K562 (cell line): Measurements from ENCODE around the gene TEX14. TPM values are rescaled to one million over a fixed set of nuclear protein-coding genes. Genes with fewer than 3 reads are reported as not detected.
A peak's percentile ranks its signal among the peaks of the same experiment; 100 is the strongest.

ENCODE experiments used
- ATF7 ChIP-seq: fragments of 450-650 bp; IDR thresholded peaks from 2 replicates; pipeline ENCODE4 v1.7.1; 2014; ENCODE audit warnings: mild to moderate bottlenecking, moderate library complexity
- EP400 ChIP-seq: fragments of 450-650 bp; IDR thresholded peaks from 2 replicates; pipeline ENCODE4 v1.6.1; 2017; ENCODE audit warnings: antibody characterized with exemption, mild to moderate bottlenecking, moderate library complexity
- FOXA3 ChIP-seq, 2 experiments: fragments of 450-650 bp in 1 of 2; sonication (generic) in 1 of 2; formaldehyde crosslinking; IDR thresholded peaks in 1 of 2; conservative IDR thresholded peaks in 1 of 2; 2 replicates each; pipeline versions ENCODE4 v1.4.0 to v1.8.0; 2020 to 2022; ENCODE audit warnings: mild to moderate bottlenecking in 2 of 2, missing genetic modification reagents in 1 of 2
- KLF13 ChIP-seq: fragments of 450-650 bp; IDR thresholded peaks from 2 replicates; pipeline ENCODE4 v1.6.1; 2016; ENCODE audit warnings: missing genetic modification characterization, low read depth, mild to moderate bottlenecking, missing compliant biosample characterization, moderate library complexity, borderline replicate concordance
- KLF16 ChIP-seq: IDR thresholded peaks from 2 replicates; pipeline ENCODE4 v1.6.1; 2016; ENCODE audit warnings: antibody characterized with exemption
- PHF8 ChIP-seq: fragments of 200-600 bp; sonication (generic); IDR thresholded peaks from 2 replicates; pipeline ENCODE4 v1.6.1; 2012; ENCODE audit warnings: mixed run types, mild to moderate bottlenecking, inconsistent platforms, low read length, moderate library complexity, borderline replicate concordance
- PTRF ChIP-seq: fragments of 450-650 bp; IDR thresholded peaks from 2 replicates; pipeline ENCODE4 v1.6.1; 2016; ENCODE audit warnings: mild to moderate bottlenecking, missing genetic modification characterization, missing compliant biosample characterization
- PYGO2 ChIP-seq: fragments of 450-650 bp; IDR thresholded peaks from 2 replicates; pipeline ENCODE4 v1.6.1; 2016; ENCODE audit warnings: mild to moderate bottlenecking, missing genetic modification characterization, moderate library complexity, missing compliant biosample characterization
- RBM14 ChIP-seq: fragments of 200-400 bp; formaldehyde crosslinking; IDR thresholded peaks from 2 replicates; pipeline ENCODE4 v1.6.1; 2018; ENCODE audit warnings: low read depth, mild to moderate bottlenecking, low read length, moderate library complexity, borderline replicate concordance; ENCODE audit not compliant: insufficient read depth
- RFX1 ChIP-seq: fragments of 450-650 bp; IDR thresholded peaks from 2 replicates; pipeline ENCODE4 v1.6.1; 2016; ENCODE audit warnings: mild to moderate bottlenecking, moderate library complexity
- SAP30 ChIP-seq: fragments of 200-600 bp; sonication (generic); IDR thresholded peaks from 2 replicates; pipeline ENCODE4 v1.6.1; 2012; ENCODE audit warnings: borderline replicate concordance, low read depth, mild to moderate bottlenecking, moderate library complexity, low read length, control low read depth, inconsistent platforms; ENCODE audit not compliant: insufficient read depth, poor library complexity, severe bottlenecking
- SNIP1 ChIP-seq: fragments of 450-650 bp; IDR thresholded peaks from 2 replicates; pipeline ENCODE4 v1.7.1; 2017; ENCODE audit warnings: low read depth, mild to moderate bottlenecking
- TCF3 ChIP-seq: sonication (generic); formaldehyde crosslinking; IDR thresholded peaks from 2 replicates; pipeline ENCODE4 v1.4.0; 2020; ENCODE audit warnings: mild to moderate bottlenecking, missing genetic modification reagents
- YY1 ChIP-seq, 3 experiments: IDR thresholded peaks; 2 replicates each; pipeline ENCODE4 v1.6.1; 2011; ENCODE audit warnings: low read length in 2 of 3, mild to moderate bottlenecking in 2 of 3, moderate library complexity in 2 of 3, borderline replicate concordance in 1 of 3, control low read depth in 1 of 3, low read depth in 1 of 3; ENCODE audit not compliant: insufficient read depth in 3 of 3, insufficient replicate concordance in 2 of 3, control insufficient read depth in 1 of 3, insufficient read length in 1 of 3; ENCODE audit errors: extremely low read depth in 1 of 3
- ZKSCAN1 ChIP-seq: fragments of 150-350 bp; IDR thresholded peaks from 2 replicates; pipeline ENCODE4 v1.6.1; 2016; ENCODE audit warnings: low read depth, low read length
- ZNF436 ChIP-seq: fragments of 250-450, 450-650 bp; sonication (Bioruptor Pico); formaldehyde crosslinking; IDR thresholded peaks from 2 replicates; pipeline ENCODE4 v1.7.0; 2020; ENCODE audit warnings: mild to moderate bottlenecking
- ZNF584 ChIP-seq: fragments of 200-800 bp; sonication (Bioruptor generic); IDR thresholded peaks from 2 replicates; pipeline ENCODE4 v1.6.1; 2016; ENCODE audit warnings: low read depth, mild to moderate bottlenecking, missing genetic modification characterization, missing compliant biosample characterization
- ZNF75A ChIP-seq: fragments of 450-650 bp; formaldehyde crosslinking; IDR thresholded peaks from 2 replicates; pipeline ENCODE4 v1.4.0; 2020; ENCODE audit warnings: mild to moderate bottlenecking
- ZNF764 ChIP-seq: fragments of 250-450 bp; sonication (Bioruptor Pico); IDR thresholded peaks from 2 replicates; pipeline ENCODE4 v1.4.0; 2020; ENCODE audit warnings: low read depth, mild to moderate bottlenecking, moderate library complexity
- ZNF830 ChIP-seq: fragments of 250-450 bp; sonication (Bioruptor Pico); IDR thresholded peaks from 2 replicates; pipeline ENCODE4 v1.5.0; 2021; ENCODE audit warnings: mild to moderate bottlenecking
- polyA plus RNA-seq, 8 experiments: library from polyadenylated mRNA; depleted of rRNA in 4 of 8; stranded (reverse) in 5 of 8; unstranded in 3 of 8; fragments of >200 nt; fragmentation: Nextera tagmentation in 2 of 8; fragmentation: Illumina TruSeq in 1 of 8; extraction: Ambion mirVana in 2 of 8; extraction: Trizol in 1 of 8; gene quantifications; 2 replicates each; pipeline versions ENCODE4 v1.2.1 to v1.2.3, GENCODE V29; 2011 to 2014; ENCODE audit warnings: inconsistent platforms in 1 of 8, missing spikeins in 1 of 8
- total RNA-seq, 7 experiments: library from RNA; depleted of rRNA in 6 of 7; stranded (reverse); fragments of >200 nt in 6 of 7; fragmentation: Illumina TruSeq in 2 of 7; extraction: Trizol in 2 of 7; gene quantifications; 2 replicates each; pipeline versions ENCODE4 v1.2.1 to v1.2.3, GENCODE V29; 2011 to 2021; ENCODE audit warnings: low replicate concordance in 1 of 7
- TF ChIP-seq, protein P1 (sequence below): fragments of 450-650 bp; IDR thresholded peaks from 2 replicates; pipeline ENCODE4 v1.6.1; 2016; ENCODE audit warnings: low read depth, mild to moderate bottlenecking, moderate library complexity
- TF ChIP-seq, protein P2 (sequence below): fragments of 450-650 bp; conservative IDR thresholded peaks from 2 replicates; pipeline ENCODE4 v1.6.1; 2016; ENCODE audit warnings: missing genetic modification characterization, low read depth, mild to moderate bottlenecking, control low read depth, missing compliant biosample characterization
- TF ChIP-seq, protein P3 (sequence below): fragments of 450-650 bp; formaldehyde crosslinking; IDR thresholded peaks from 2 replicates; pipeline ENCODE4 v1.4.0; 2020; ENCODE audit warnings: mild to moderate bottlenecking, moderate library complexity

The TEX14 gene
- total and polyA plus RNA-seq, 9 of the 15 experiments (the other 6 are each of a cell fraction or from before 2014, with no cell fraction given) = 0.05 to 0.12 (median 0.09) TPM; not detected in 1

DNA sequence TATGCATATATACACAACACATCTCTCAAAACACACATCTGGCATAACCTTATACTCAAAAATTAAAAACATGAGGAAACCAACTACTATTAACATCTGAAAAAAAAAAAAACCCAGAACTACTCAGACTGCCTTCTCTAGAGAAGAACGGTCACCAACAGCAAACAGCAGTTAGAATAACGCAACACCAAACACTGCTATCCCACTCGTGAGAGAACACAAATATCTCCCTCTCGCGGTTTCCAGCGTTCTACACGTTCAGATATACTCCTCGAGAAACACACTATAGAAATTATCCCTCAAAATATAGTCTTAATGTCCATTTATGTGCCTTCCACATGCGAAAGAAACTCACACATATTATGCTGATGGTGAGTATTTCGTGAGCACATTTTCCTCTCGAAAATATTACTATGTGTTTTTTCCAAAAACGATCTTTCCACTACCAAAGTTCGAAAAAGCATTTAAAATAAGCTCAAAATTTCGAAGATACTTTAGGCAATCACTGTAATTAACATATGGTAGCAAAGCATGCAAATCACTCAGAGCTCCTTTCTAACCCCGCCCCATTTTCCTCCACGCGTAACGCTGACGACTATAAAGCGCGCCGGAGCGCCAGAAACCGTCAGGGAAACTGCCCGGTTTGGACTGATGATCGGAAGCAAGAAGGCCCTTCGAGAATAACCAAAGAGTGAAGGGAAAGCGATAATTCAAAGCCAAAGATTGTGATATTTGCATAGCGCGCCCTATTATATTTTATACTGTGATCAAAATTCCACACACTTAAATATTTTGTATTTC, 60.1 kb downstream of the TEX14 start (continued):
- TF ChIP-seq FOXA3 (CRISPR knock-in tag; conservative IDR thresholded peaks at IDR 0.05 in 1 of 2, IDR thresholded peaks at IDR 0.05 in 1 of 2) = peak in 1 of 2 experiments; percentile 80; a peak in 3 of 4 replicates
- TF ChIP-seq, protein P1, sequence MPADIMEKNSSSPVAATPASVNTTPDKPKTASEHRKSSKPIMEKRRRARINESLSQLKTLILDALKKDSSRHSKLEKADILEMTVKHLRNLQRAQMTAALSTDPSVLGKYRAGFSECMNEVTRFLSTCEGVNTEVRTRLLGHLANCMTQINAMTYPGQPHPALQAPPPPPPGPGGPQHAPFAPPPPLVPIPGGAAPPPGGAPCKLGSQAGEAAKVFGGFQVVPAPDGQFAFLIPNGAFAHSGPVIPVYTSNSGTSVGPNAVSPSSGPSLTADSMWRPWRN = peak; percentile 61
- TF ChIP-seq SNIP1 = peak; percentile 75
- peak; percentile 73 for TF ChIP-seq KLF16
- TF ChIP-seq YY1 (IDR thresholded peaks at IDR 0.05; ENCODE audit: borderline replicate concordance in 1 of 3, control insufficient read depth in 1 of 3, extremely low read depth in 1 of 3, insufficient read depth in 3 of 3, insufficient read length in 1 of 3, insufficient replicate concordance in 2 of 3, low read depth in 1 of 3, low read length in 2 of 3) = peak in 1 of 3 experiments; percentile 78
- TF ChIP-seq ZKSCAN1 = peak; percentile 82
- TF ChIP-seq ZNF764 (CRISPR knock-in tag) = peak; percentile 89
- TF ChIP-seq, protein P2, sequence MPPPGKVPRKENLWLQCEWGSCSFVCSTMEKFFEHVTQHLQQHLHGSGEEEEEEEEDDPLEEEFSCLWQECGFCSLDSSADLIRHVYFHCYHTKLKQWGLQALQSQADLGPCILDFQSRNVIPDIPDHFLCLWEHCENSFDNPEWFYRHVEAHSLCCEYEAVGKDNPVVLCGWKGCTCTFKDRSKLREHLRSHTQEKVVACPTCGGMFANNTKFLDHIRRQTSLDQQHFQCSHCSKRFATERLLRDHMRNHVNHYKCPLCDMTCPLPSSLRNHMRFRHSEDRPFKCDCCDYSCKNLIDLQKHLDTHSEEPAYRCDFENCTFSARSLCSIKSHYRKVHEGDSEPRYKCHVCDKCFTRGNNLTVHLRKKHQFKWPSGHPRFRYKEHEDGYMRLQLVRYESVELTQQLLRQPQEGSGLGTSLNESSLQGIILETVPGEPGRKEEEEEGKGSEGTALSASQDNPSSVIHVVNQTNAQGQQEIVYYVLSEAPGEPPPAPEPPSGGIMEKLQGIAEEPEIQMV (tag) = no peak
- peak; percentile 61; the same call in 1 of the 2 replicates for TF ChIP-seq PTRF (tag)
- peak; percentile 86 for TF ChIP-seq PYGO2 (tag)
- TF ChIP-seq, protein P3, sequence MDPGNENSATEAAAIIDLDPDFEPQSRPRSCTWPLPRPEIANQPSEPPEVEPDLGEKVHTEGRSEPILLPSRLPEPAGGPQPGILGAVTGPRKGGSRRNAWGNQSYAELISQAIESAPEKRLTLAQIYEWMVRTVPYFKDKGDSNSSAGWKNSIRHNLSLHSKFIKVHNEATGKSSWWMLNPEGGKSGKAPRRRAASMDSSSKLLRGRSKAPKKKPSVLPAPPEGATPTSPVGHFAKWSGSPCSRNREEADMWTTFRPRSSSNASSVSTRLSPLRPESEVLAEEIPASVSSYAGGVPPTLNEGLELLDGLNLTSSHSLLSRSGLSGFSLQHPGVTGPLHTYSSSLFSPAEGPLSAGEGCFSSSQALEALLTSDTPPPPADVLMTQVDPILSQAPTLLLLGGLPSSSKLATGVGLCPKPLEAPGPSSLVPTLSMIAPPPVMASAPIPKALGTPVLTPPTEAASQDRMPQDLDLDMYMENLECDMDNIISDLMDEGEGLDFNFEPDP (CRISPR knock-in tag) = peak; percentile 97; the same call in 1 of the 2 replicates
- TF ChIP-seq PHF8 = peak; percentile 57
- TF ChIP-seq RBM14 = no peak
- TF ChIP-seq EP400 = peak; percentile 83
- peak; percentile 79 for TF ChIP-seq KLF13
- peak; percentile 99 for TF ChIP-seq ZNF830
- 0 out of 2 replicates have a peak, but pooled peaks have one; percentile 30 for TF ChIP-seq TCF3 (CRISPR knock-in tag)
- TF ChIP-seq ZNF75A (CRISPR knock-in tag) = peak; percentile 57; the same call in 1 of the 2 replicates
- peak; percentile 99 for TF ChIP-seq ZNF436 (CRISPR knock-in tag)
- TF ChIP-seq ZNF584 (CRISPR knock-in tag) = no peak; the same call in 1 of the 2 replicates
- TF ChIP-seq SAP30 = no peak
- TF ChIP-seq RFX1 = peak; percentile 54
- peak; percentile 89; the same call in 1 of the 2 replicates for TF ChIP-seq ATF7
